ENCODE data around the gene ZBTB24. TPM values are rescaled to one million over a fixed set of nuclear protein-coding genes. Genes with fewer than 3 reads are reported as not detected.

The ZBTB24 gene
- total and polyA plus RNA-seq, 4 donors, result 1.2 to 3.9 (median 2.2) TPM

GRCh38 chr6:109498052-109498451 is 15.0 kb upstream of the ZBTB24 start:
- 95% methylated on average over 4 of the region's 4 CpGs for WGBS
- Histone ChIP-seq H3K9me3 (ENCODE audit: control insufficient read depth in 4 of 4, low read length in 3 of 4) (no peaks in the 10 kb centered on the region), H3K9ac (ENCODE audit: low read depth in 1 of 2, low read length in 2 of 2) (no peak overlapping the region), H3K27ac (ENCODE audit: low read depth in 1 of 2, low read length in 2 of 2) (no peak overlapping the region), H3K4me3 (ENCODE audit: low read depth in 1 of 3, low read length in 3 of 3) (no peak overlapping the region), H3K27me3 (ENCODE audit: control insufficient read depth in 4 of 4, insufficient read depth in 4 of 4, low read length in 3 of 4) (no peaks in the 10 kb centered on the region), H3K36me3 (ENCODE audit: control insufficient read depth in 4 of 4, insufficient read depth in 3 of 4, low read depth in 1 of 4, low read length in 3 of 4) (no peaks in the 10 kb centered on the region), H3K4me1 (ENCODE audit: control insufficient read depth in 4 of 4, insufficient read depth in 4 of 4, low read length in 3 of 4) (no peaks in the 10 kb centered on the region)
- TF ChIP-seq ZBTB33 (IDR thresholded peaks at IDR 0.05) (no peak), HNF4A (conservative IDR thresholded peaks at IDR 0.05) (no peak), HNF4G (IDR thresholded peaks at IDR 0.05) (no peak), CTCF (IDR thresholded peaks at IDR 0.05; ENCODE audit: low read depth, low read length, missing input control) (no peak), YY1 (IDR thresholded peaks at IDR 0.05) (no peak), NR2F2 (IDR thresholded peaks at IDR 0.05) (no peak), JUND (IDR thresholded peaks at IDR 0.05) (no peak), RXRA (IDR thresholded peaks at IDR 0.05) (no peak)
- DNase-seq (ENCODE audit: low spot score), result no peak

- 90% methylated on average over 9 of the region's 9 CpGs for WGBS
- H3K9ac ChIP-seq (ENCODE audit: low read depth in 1 of 2, low read length in 2 of 2), result no peak overlapping the region
- H3K27ac ChIP-seq (ENCODE audit: low read depth in 1 of 2, low read length in 2 of 2), result no peak overlapping the region
- no peaks in the 10 kb centered on the region for H3K9me3 ChIP-seq (ENCODE audit: control insufficient read depth in 4 of 4, low read length in 3 of 4)
- TF ChIP-seq NR2F2 (IDR thresholded peaks at IDR 0.05) (no peak), HNF4A (conservative IDR thresholded peaks at IDR 0.05) (no peak), FOXA1 (IDR thresholded peaks at IDR 0.05) (no peak), MAX (IDR thresholded peaks at IDR 0.05) (no peak), GABPA (IDR thresholded peaks at IDR 0.05 in 1 of 2, conservative IDR thresholded peaks at IDR 0.05 in 1 of 2) (no peak)
- DNase-seq (ENCODE audit: low spot score), result no peak
- no peaks in the 10 kb centered on the region for H3K36me3 ChIP-seq (ENCODE audit: control insufficient read depth in 4 of 4, insufficient read depth in 3 of 4, low read depth in 1 of 4, low read length in 3 of 4)
- H3K27me3 ChIP-seq (ENCODE audit: control insufficient read depth in 4 of 4, insufficient read depth in 4 of 4, low read length in 3 of 4), result no peaks in the 10 kb centered on the region
- no peak overlapping the region for H3K4me3 ChIP-seq (ENCODE audit: low read depth in 1 of 3, low read length in 3 of 3)
- no peaks in the 10 kb centered on the region for H3K4me1 ChIP-seq (ENCODE audit: control insufficient read depth in 4 of 4, insufficient read depth in 4 of 4, low read length in 3 of 4)
Measured at GRCh38 chr6:109496036-109496772, 13.2 kb upstream of the ZBTB24 start.

- TF ChIP-seq REST (IDR thresholded peaks at IDR 0.05), result no peak
- TF ChIP-seq GABPA (IDR thresholded peaks at IDR 0.05 in 1 of 2, conservative IDR thresholded peaks at IDR 0.05 in 1 of 2), result no peak
- TF ChIP-seq FOXA2 (IDR thresholded peaks at IDR 0.05), result no peak
- TF ChIP-seq TAF1 (conservative IDR thresholded peaks at IDR 0.05), result no peak
- Histone ChIP-seq H3K27me3 (ENCODE audit: control insufficient read depth in 4 of 4, insufficient read depth in 4 of 4, low read length in 3 of 4) (no peaks in the 10 kb centered on the region), H3K4me1 (ENCODE audit: control insufficient read depth in 4 of 4, insufficient read depth in 4 of 4, low read length in 3 of 4) (peaks cover 0 to 1% (median 0%) of the 10 kb centered on the region in 4 donors), H3K36me3 (ENCODE audit: control insufficient read depth in 4 of 4, insufficient read depth in 3 of 4, low read depth in 1 of 4, low read length in 3 of 4) (no peaks in the 10 kb centered on the region), H3K27ac (ENCODE audit: low read depth in 1 of 2, low read length in 2 of 2) (no peak overlapping the region), H3K9ac (ENCODE audit: low read depth in 1 of 2, low read length in 2 of 2) (no peak overlapping the region), H3K4me3 (ENCODE audit: low read depth in 1 of 3, low read length in 3 of 3) (no peak overlapping the region), H3K9me3 (ENCODE audit: control insufficient read depth in 4 of 4, low read length in 3 of 4) (no peaks in the 10 kb centered on the region)
- no peak for DNase-seq (ENCODE audit: low spot score)
- WGBS, result 90% methylated on average over 1 of the region's 1 CpG
Measured at GRCh38 chr6:109493865-109494264, 10.8 kb upstream of the ZBTB24 start.
